Endothelial cell of umbilical vein (primary cell): Measurements from ENCODE around the gene PLK4. TPM values are rescaled to one million over a fixed set of nuclear protein-coding genes. Genes with fewer than 3 reads are reported as not detected.

Source experiments
- BruUV-seq: library from RNA; stranded (reverse); fragments of 400-500 nt; replicated peaks from 2 replicates; lab custom pipeline; 2021; lab: Mats Ljungman, UMichigan
- CTCF ChIA-PET: fragments of 300-600, 350-600 bp; sonication (Branson Sonifier 250); formaldehyde crosslinking; loops from one replicate; lab custom pipeline; 2021; ENCODE audit warnings: antibody characterized with exemption, inconsistent platforms; lab: Charles Lee
- POLR2A ChIA-PET: fragments of 300-600, 350-600 bp; sonication (Branson Sonifier 250); formaldehyde crosslinking; loops from one replicate; lab custom pipeline; 2021; ENCODE audit warnings: antibody characterized with exemption, inconsistent platforms; lab: Charles Lee
- DNase-seq: peaks from one replicate; pipeline ENCODE4 v3.0.0-alpha.2; 2011; ENCODE audit warnings: low read depth, low spot score
- FAIRE-seq: peaks from 2 replicates; lab custom pipeline; 2011; peaks lifted over from hg19 to GRCh38; lab: Jason Lieb, UNC
- H2AFZ ChIP-seq: 2 replicates; pipeline ENCODE4 v1.6.0; 2012; ENCODE audit warnings: low read depth, low read length, control low read depth, inconsistent platforms
- H3K27ac ChIP-seq: 2 replicates; pipeline ENCODE4 v1.5.1; 2011; ENCODE audit warnings: low read depth, mild to moderate bottlenecking, control low read depth, low read length, moderate library complexity; ENCODE audit not compliant: insufficient read depth
- H3K27me3 ChIP-seq, 2 experiments: 2 replicates each; pipeline versions ENCODE4 v1.6.0 to v1.6.1; 2011; ENCODE audit warnings: low read length in 2 of 2, mixed read lengths in 1 of 2; ENCODE audit not compliant: control insufficient read depth in 2 of 2, insufficient read depth in 2 of 2
- H3K36me3 ChIP-seq, 2 experiments: 2 replicates in 1 of 2; 3 replicates in 1 of 2; pipeline ENCODE4 v1.5.1; 2011; ENCODE audit warnings: low read length in 2 of 2, mild to moderate bottlenecking in 1 of 2, moderate library complexity in 1 of 2; ENCODE audit not compliant: control insufficient read depth in 2 of 2, insufficient read depth in 2 of 2; ENCODE audit errors: extremely low read depth in 1 of 2
- H3K4me1 ChIP-seq: 3 replicates; pipeline ENCODE4 v1.5.1; 2011; ENCODE audit warnings: mild to moderate bottlenecking, low read length; ENCODE audit not compliant: control insufficient read depth, insufficient read depth; ENCODE audit errors: extremely low read depth
- H3K4me2 ChIP-seq: 2 replicates; pipeline ENCODE4 v1.6.1; 2011; ENCODE audit warnings: low read length, control low read depth, mixed read lengths; ENCODE audit not compliant: insufficient read depth
- H3K4me3 ChIP-seq, 3 experiments: fragments of 200-600 bp in 1 of 3; sonication (generic), shearing (Covaris generic) in 1 of 3; replicated peaks in 1 of 3; 2 replicates each; pipeline ENCODE4 v1.5.1; 2011 to 2016; ENCODE audit warnings: control low read depth in 3 of 3, low read length in 3 of 3, mild to moderate bottlenecking in 2 of 3, inconsistent platforms in 1 of 3, low read depth in 1 of 3, moderate library complexity in 1 of 3; ENCODE audit not compliant: insufficient read depth in 1 of 3
- H3K79me2 ChIP-seq: 2 replicates; pipeline ENCODE4 v1.6.0; 2012; ENCODE audit warnings: low read length, inconsistent platforms; ENCODE audit not compliant: control insufficient read depth, insufficient read depth
- H3K9ac ChIP-seq: replicated peaks from 2 replicates; pipeline ENCODE3; 2011; ENCODE audit warnings: low read length, control low read depth; ENCODE audit not compliant: insufficient read depth; ENCODE audit errors: extremely low read depth
- H3K9me1 ChIP-seq: replicated peaks from 3 replicates; pipeline ENCODE4 v1.6.0; 2011; ENCODE audit warnings: mild to moderate bottlenecking, low read length; ENCODE audit not compliant: control insufficient read depth, insufficient read depth; ENCODE audit errors: extremely low read depth
- H3K9me3 ChIP-seq: replicated peaks from 2 replicates; pipeline ENCODE4 v1.5.1; 2012; ENCODE audit warnings: low read length, inconsistent platforms; ENCODE audit not compliant: control insufficient read depth, insufficient read depth
- H4K20me1 ChIP-seq: replicated peaks from 2 replicates; pipeline ENCODE3; 2011; ENCODE audit warnings: mild to moderate bottlenecking, low read length; ENCODE audit not compliant: control insufficient read depth, insufficient read depth; ENCODE audit errors: extremely low read depth
- CTCF ChIP-seq, 2 donors: IDR thresholded peaks; 1 replicate in 1 of 2; 2 replicates in 1 of 2; pipeline ENCODE4 v1.5.1; 2011; ENCODE audit warnings: low read length in 2 of 2, mild to moderate bottlenecking in 2 of 2, moderate library complexity in 2 of 2, control low read depth in 1 of 2, inconsistent platforms in 1 of 2, low read depth in 1 of 2; ENCODE audit not compliant: insufficient read depth in 1 of 2; ENCODE audit errors: extremely low read depth in 1 of 2
- EZH2 ChIP-seq: IDR thresholded peaks from 2 replicates; pipeline ENCODE4 v1.6.1; 2012; ENCODE audit warnings: borderline replicate concordance, low read depth, mild to moderate bottlenecking, moderate library complexity, low read length, inconsistent platforms; ENCODE audit not compliant: severe bottlenecking
- FOS ChIP-seq: IDR thresholded peaks from 2 replicates; pipeline ENCODE4 v1.6.1; 2011; ENCODE audit warnings: mild to moderate bottlenecking, low read length, moderate library complexity, borderline replicate concordance; ENCODE audit not compliant: insufficient read depth
- GATA2 ChIP-seq: IDR thresholded peaks from 2 replicates; pipeline ENCODE4 v1.7.0; 2011; ENCODE audit warnings: low read depth, mild to moderate bottlenecking, moderate library complexity, mixed read lengths, low read length; ENCODE audit not compliant: insufficient read length, insufficient read depth
- JUN ChIP-seq: IDR thresholded peaks from 2 replicates; pipeline ENCODE4 v1.6.1; 2011; ENCODE audit warnings: borderline replicate concordance, low read depth; ENCODE audit not compliant: insufficient read length, insufficient read depth
- MAX ChIP-seq: IDR thresholded peaks from 2 replicates; pipeline ENCODE4 v1.6.1; 2011; ENCODE audit not compliant: insufficient read depth, insufficient read length
- MYC ChIP-seq: IDR thresholded peaks from one replicate; pipeline ENCODE4 v1.6.1; 2011; ENCODE audit warnings: mild to moderate bottlenecking, low read depth, low read length
- POLR2A ChIP-seq: IDR thresholded peaks from 2 replicates; pipeline ENCODE4 v1.6.1; 2012; ENCODE audit warnings: low read depth, mild to moderate bottlenecking, control low read depth, low read length
- POLR2AphosphoS5 ChIP-seq: IDR thresholded peaks from 2 replicates; pipeline ENCODE4 v1.6.1; 2012; ENCODE audit warnings: low read depth, mild to moderate bottlenecking, control low read depth, low read length, moderate library complexity; ENCODE audit not compliant: insufficient read depth
- dilution Hi-C: fragments of 300-500 bp; cut with MboI; formaldehyde crosslinking; loops from one replicate; pipeline ENCODE4 v1.15.0; 2019; ENCODE audit warnings: low sequenced_read_pairs; ENCODE audit not compliant: extremely low pct_ligation_motif_present
- intact Hi-C: fragments of 100-400 bp; cut with micrococcal nuclease; formaldehyde crosslinking; loops from one replicate; pipeline ENCODE4 v1.10.0; 2022
- polyA plus RNA-seq, 4 experiments: library from polyadenylated mRNA; depleted of rRNA in 3 of 4; stranded (reverse) in 3 of 4; unstranded in 1 of 4; fragments of >200 nt; gene quantifications; 2 replicates each; pipeline versions ENCODE4 v1.2.1 to v1.2.3, GENCODE V29; 2011 to 2012; ENCODE audit warnings: missing spikeins in 1 of 4
- total RNA-seq: library from RNA; stranded (reverse); gene quantifications from 2 replicates; pipeline ENCODE4 v1.2.3, GENCODE V29; 2021

PLK4 gene
- total and polyA plus RNA-seq, 2 donors (not counting 3 experiments of a cell fraction or from before 2014, with no cell fraction given) = 13.7 to 37.7 TPM

DNA sequence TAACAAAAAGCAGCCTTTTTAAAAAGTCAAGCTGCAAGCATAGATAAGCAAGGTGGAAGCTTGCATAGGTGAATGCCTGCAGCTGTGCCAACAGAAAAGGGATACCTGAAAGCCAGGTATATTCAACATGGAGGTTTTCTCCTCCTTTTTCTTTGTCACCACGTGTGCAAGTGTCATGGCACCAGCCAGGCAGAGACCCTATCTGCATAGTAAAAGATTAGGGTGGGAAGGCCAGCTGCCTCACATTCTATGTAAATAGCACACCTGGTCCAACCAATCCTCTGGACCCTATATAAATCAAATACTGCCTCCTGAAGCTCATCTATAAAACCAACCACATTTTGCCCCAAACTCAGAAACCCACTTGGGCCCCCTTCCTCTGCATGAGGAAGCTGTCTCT, 28.0 kb upstream of the PLK4 start:
- intact Hi-C loops = no loop called here
- no peaks in the 10 kb centered on the region for H3K79me2 ChIP-seq
- no peaks in the 10 kb centered on the region for H3K9me1 ChIP-seq
- no peaks in the 10 kb centered on the region for H3K27me3 ChIP-seq
- no peak overlapping the region for H3K4me2 ChIP-seq
- DNase-seq = no peak
- H3K9ac ChIP-seq = no peak overlapping the region
- no peaks in the 10 kb centered on the region for H3K36me3 ChIP-seq
- dilution Hi-C loops = no loop called here
- H3K9me3 ChIP-seq = peaks cover 3% of the 10 kb centered on the region
- no peaks in the 10 kb centered on the region for H3K4me1 ChIP-seq
- H3K4me3 ChIP-seq = no peak overlapping the region
- no peak overlapping the region for H2AFZ ChIP-seq
- no TSS peak for BruUV-seq
- H3K27ac ChIP-seq = no peak overlapping the region
- ChIA-PET CTCF (no interaction called here), POLR2A (no interaction called here)
- FAIRE-seq = no peak
- TF ChIP-seq POLR2A (no peak), MAX (no peak), FOS (no peak), JUN (no peak), EZH2 (no peak), POLR2AphosphoS5 (no peak), CTCF (IDR thresholded peaks at IDR 0.05; ENCODE audit: extremely low read depth in 1 of 2, insufficient read depth in 1 of 2, low read depth in 1 of 2, low read length in 2 of 2) (no peak), GATA2 (no peak), MYC (no peak)
- no peaks in the 10 kb centered on the region for H4K20me1 ChIP-seq
